Cardiac muscle cell (in vitro differentiated cells and primary cell): ENCODE measurements around the gene NAV2. TPM values are rescaled to one million over a fixed set of nuclear protein-coding genes. Genes with fewer than 3 reads are reported as not detected.

Experiments
- DNase-seq, 2 donors: peaks; one replicate each; pipeline versions ENCODE4 v3.0.0 to v3.0.0-alpha.2; 2010 to 2017; ENCODE audit warnings: low read depth in 1 of 2, low spot score in 1 of 2
- H3K27ac ChIP-seq: fragments of 200-600 bp; sonication (generic); 2 replicates; pipeline ENCODE4 v1.5.1; 2016
- H3K27me3 ChIP-seq: fragments of 200-600 bp; sonication (generic); 2 replicates; pipeline ENCODE4 v1.6.0; 2016; ENCODE audit warnings: control low read depth
- H3K36me3 ChIP-seq: fragments of 200-600 bp; sonication (generic); 2 replicates; pipeline ENCODE4 v1.5.1; 2016; ENCODE audit warnings: control low read depth
- H3K4me1 ChIP-seq: fragments of 200-600 bp; sonication (generic); 2 replicates; pipeline ENCODE4 v1.8.1; 2017; ENCODE audit warnings: low read depth, mild to moderate bottlenecking, mixed run types
- H3K4me3 ChIP-seq: fragments of 200-600 bp; sonication (generic); 2 replicates; pipeline ENCODE4 v1.5.1; 2016; ENCODE audit warnings: mild to moderate bottlenecking
- H3K9me3 ChIP-seq: fragments of 200-600 bp; sonication (generic); 2 replicates; pipeline ENCODE4 v1.5.1; 2017; ENCODE audit warnings: low read depth, mild to moderate bottlenecking, control low read depth
- polyA plus RNA-seq: library from polyadenylated mRNA; unstranded; fragments of >200 nt; fragmentation: Nextera tagmentation; extraction: Ambion mirVana; gene quantifications from 2 replicates; pipeline ENCODE4 v1.2.1, GENCODE V29; 2016
- total RNA-seq: library from RNA; depleted of rRNA; stranded (reverse); fragments of >200 nt; gene quantifications from 2 replicates; pipeline ENCODE4 v1.2.3, GENCODE V29; 2016
- TF ChIP-seq, protein P1 (sequence below): IDR thresholded peaks from 2 replicates; pipeline ENCODE4 v1.5.1; 2012; ENCODE audit warnings: low read depth, mild to moderate bottlenecking, low read length

The NAV2 gene
- total and polyA plus RNA-seq, 2 experiments from 2014 or later = 113 to 164 TPM

DNA sequence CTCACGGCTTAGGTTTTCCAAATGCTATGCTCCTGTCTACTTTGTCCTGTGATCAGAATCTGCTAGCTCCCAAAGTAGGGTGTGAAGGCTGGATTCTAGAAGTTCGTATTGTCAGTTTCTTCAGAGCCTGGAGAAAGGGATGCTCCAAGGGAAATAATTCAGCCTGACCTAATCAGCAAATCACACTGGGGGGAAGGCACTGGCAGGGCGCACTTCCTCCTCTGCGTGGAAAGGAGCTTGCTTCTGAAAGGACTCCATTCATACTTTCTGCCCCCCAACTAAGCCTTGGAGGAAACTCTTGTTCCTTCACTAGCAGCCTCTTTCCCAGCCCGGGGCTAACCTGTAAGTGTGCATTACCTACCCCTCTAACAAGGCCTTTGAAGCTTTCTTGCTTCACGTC is 165.9 kb downstream of the NAV2 start:
- DNase-seq = no peak
- no peak overlapping the region for H3K27ac ChIP-seq
- TF ChIP-seq, protein P1, sequence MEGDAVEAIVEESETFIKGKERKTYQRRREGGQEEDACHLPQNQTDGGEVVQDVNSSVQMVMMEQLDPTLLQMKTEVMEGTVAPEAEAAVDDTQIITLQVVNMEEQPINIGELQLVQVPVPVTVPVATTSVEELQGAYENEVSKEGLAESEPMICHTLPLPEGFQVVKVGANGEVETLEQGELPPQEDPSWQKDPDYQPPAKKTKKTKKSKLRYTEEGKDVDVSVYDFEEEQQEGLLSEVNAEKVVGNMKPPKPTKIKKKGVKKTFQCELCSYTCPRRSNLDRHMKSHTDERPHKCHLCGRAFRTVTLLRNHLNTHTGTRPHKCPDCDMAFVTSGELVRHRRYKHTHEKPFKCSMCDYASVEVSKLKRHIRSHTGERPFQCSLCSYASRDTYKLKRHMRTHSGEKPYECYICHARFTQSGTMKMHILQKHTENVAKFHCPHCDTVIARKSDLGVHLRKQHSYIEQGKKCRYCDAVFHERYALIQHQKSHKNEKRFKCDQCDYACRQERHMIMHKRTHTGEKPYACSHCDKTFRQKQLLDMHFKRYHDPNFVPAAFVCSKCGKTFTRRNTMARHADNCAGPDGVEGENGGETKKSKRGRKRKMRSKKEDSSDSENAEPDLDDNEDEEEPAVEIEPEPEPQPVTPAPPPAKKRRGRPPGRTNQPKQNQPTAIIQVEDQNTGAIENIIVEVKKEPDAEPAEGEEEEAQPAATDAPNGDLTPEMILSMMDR = no peak
- no peaks in the 10 kb centered on the region for H3K9me3 ChIP-seq
- no peak overlapping the region for H3K4me3 ChIP-seq
- peaks cover 11% of the 10 kb centered on the region for H3K27me3 ChIP-seq
- H3K36me3 ChIP-seq = no peaks in the 10 kb centered on the region
- no peaks in the 10 kb centered on the region for H3K4me1 ChIP-seq

DNA sequence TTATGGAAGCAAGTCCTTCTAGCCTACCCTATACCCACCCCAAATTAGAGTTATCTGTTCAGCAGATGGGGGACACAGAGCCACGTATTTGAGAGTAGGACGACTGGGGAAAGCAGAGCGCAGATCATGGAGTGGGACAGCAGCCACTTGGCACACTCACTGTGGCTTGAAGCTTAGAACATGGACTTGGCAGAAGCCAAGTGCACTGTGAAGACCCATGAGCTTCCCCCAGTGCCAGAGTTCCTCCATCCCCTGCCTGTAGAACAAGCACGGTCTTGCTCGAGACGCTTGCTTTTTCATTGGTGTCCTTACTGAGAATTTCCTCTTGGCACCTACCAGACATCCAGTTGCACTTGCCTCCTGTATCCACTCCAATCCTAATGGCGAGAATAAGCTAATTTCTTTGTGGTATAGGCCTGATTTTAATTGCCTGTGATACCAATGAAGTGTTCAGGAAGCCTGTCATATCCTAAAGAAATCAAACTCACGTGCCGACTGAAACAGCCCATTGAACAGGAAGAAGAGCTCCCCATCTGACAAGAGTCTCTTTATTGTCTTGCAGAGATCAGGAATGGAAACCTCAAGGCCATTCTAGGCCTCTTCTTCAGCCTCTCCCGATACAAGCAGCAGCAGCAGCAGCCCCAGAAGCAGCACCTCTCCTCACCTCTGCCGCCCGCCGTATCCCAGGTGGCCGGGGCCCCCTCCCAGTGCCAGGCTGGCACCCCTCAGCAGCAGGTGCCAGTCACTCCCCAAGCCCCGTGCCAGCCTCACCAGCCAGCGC is 166.9 kb downstream of the NAV2 start:
- DNase-seq = no peak
- TF ChIP-seq, protein P1 = no peak
- Histone ChIP-seq H3K27ac (no peak overlapping the region), H3K4me3 (no peak overlapping the region), H3K9me3 (no peaks in the 10 kb centered on the region), H3K36me3 (no peaks in the 10 kb centered on the region), H3K27me3 (peaks cover 11% of the 10 kb centered on the region), H3K4me1 (no peaks in the 10 kb centered on the region)

DNA sequence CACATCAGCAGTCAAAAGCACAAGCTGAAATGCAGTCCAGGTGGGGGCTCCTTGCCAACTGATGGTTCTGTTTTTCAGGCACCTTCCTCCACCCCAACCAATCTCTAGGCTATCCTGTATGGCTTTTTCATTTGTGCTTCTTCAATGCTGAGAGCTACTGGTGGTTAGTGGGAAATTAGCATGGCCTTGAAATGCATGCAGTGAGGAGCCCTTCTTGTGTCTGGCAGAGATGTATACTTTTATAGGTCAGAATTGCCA is 167.4 kb downstream of the NAV2 start:
- Histone ChIP-seq H3K9me3 (no peaks in the 10 kb centered on the region), H3K4me3 (no peak overlapping the region), H3K27me3 (peaks cover 11% of the 10 kb centered on the region), H3K27ac (no peak overlapping the region), H3K4me1 (no peaks in the 10 kb centered on the region), H3K36me3 (no peaks in the 10 kb centered on the region)
- no peak for DNase-seq
- TF ChIP-seq, protein P1 = no peak

DNA sequence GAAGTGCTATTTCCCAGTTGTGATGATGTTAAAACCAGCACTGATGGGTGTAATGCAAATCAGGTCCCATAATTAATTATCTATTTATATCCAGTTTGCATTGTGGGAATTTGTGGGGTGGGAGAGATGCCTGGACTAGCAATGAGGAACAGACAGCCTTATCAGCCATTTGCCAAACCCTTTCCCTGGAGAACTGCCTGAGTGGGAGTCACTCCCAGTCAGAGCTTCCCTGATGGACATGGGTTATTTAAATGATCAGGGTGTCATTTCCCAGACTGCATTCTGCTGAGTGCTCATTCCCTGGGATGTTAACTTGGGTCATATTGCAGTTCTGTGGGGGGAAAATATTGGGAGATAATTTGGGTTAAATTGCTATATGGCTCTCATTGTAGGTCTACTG is 168.5 kb downstream of the NAV2 start:
- H3K36me3 ChIP-seq = no peaks in the 10 kb centered on the region
- TF ChIP-seq, protein P1 = no peak
- no peaks in the 10 kb centered on the region for H3K9me3 ChIP-seq
- H3K4me1 ChIP-seq = no peaks in the 10 kb centered on the region
- H3K4me3 ChIP-seq = no peak overlapping the region
- no peak for DNase-seq
- no peak overlapping the region for H3K27ac ChIP-seq
- H3K27me3 ChIP-seq = peaks cover 11% of the 10 kb centered on the region

DNA sequence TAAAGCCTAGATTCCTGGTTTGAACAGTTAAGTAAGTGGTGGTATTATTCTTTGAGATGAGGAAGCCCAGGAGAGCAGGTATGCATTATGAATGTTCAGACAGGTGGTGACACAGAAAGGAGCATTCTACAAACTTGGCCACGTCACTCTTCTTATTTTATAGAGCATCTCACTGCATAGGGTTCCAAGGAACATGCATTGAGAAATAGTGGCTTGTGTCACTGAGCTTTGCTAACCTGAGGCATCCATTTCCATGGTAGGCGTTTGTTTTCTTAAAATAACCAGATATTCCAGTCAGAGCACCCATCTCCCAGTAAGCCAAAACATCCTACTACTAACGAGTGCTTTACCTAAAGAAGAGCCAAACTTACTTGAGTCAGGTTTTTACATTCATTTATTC is 169.7 kb downstream of the NAV2 start:
- TF ChIP-seq, protein P1 = no peak
- Histone ChIP-seq H3K4me1 (no peaks in the 10 kb centered on the region), H3K27ac (no peak overlapping the region), H3K27me3 (peaks cover 11% of the 10 kb centered on the region), H3K9me3 (no peaks in the 10 kb centered on the region), H3K4me3 (no peak overlapping the region), H3K36me3 (no peaks in the 10 kb centered on the region)
- no peak for DNase-seq
